MM.1S (cell line): ENCODE measurements around the gene RPL39.

Experiments
- DNase-seq: peaks from one replicate; pipeline ENCODE4 v3.0.0-alpha.2; 2015
- H2AFZ ChIP-seq: fragments of 300-600 bp; sonication (generic); 2 replicates; pipeline ENCODE4 v1.6.0; 2016; ENCODE audit warnings: antibody characterized with exemption, low read length
- H3F3A ChIP-seq: fragments of 300-600 bp; sonication (generic); 2 replicates; pipeline ENCODE4 v1.6.1; 2016; ENCODE audit warnings: mild to moderate bottlenecking, antibody characterized with exemption, low read length, moderate library complexity, mixed read lengths; ENCODE audit not compliant: insufficient read depth
- H3K27ac ChIP-seq: fragments of 300-600 bp; sonication (generic); 2 replicates; pipeline ENCODE4 v1.5.1; 2016; ENCODE audit warnings: mild to moderate bottlenecking, low read length
- H3K27me3 ChIP-seq: fragments of 300-600 bp; sonication (generic); replicated peaks from 2 replicates; pipeline ENCODE4 v1.6.0; 2016; ENCODE audit warnings: low read length; ENCODE audit not compliant: insufficient read depth
- H3K36me3 ChIP-seq: fragments of 300-600 bp; sonication (generic); replicated peaks from 2 replicates; pipeline ENCODE4 v1.6.1; 2016; ENCODE audit warnings: mild to moderate bottlenecking, low read length, mixed read lengths; ENCODE audit not compliant: insufficient read depth
- H3K4me1 ChIP-seq: fragments of 300-600 bp; sonication (generic); 2 replicates; pipeline ENCODE4 v1.6.1; 2016; ENCODE audit warnings: low read length, mixed read lengths
- H3K4me2 ChIP-seq: fragments of 300-600 bp; sonication (generic); 2 replicates; pipeline ENCODE4 v1.6.0; 2016; ENCODE audit warnings: low read depth, low read length
- H3K4me3 ChIP-seq: fragments of 300-600 bp; sonication (generic); 2 replicates; pipeline ENCODE4 v1.5.1; 2016; ENCODE audit warnings: low read length, mixed read lengths
- H3K79me2 ChIP-seq: fragments of 300-600 bp; sonication (generic); 2 replicates; pipeline ENCODE4 v1.6.1; 2016; ENCODE audit warnings: mixed run types, low read length, mixed read lengths
- H3K9ac ChIP-seq: fragments of 300-600 bp; sonication (generic); 2 replicates; pipeline ENCODE4 v1.6.1; 2016; ENCODE audit warnings: low read length, mixed read lengths
- H3K9me2 ChIP-seq: fragments of 300-600 bp; sonication (generic); replicated peaks from 2 replicates; pipeline ENCODE4 v1.6.1; 2016; ENCODE audit warnings: mild to moderate bottlenecking, low read length, mixed read lengths; ENCODE audit not compliant: insufficient read depth
- H3K9me3 ChIP-seq: fragments of 300-600 bp; sonication (generic); replicated peaks from 2 replicates; pipeline ENCODE4 v1.6.1; 2016; ENCODE audit warnings: mild to moderate bottlenecking, low read length, mixed read lengths; ENCODE audit not compliant: insufficient read depth
- H4K20me1 ChIP-seq: fragments of 300-600 bp; sonication (generic); 2 replicates; pipeline ENCODE4 v1.6.1; 2016; ENCODE audit warnings: mild to moderate bottlenecking, low read length, moderate library complexity, mixed read lengths; ENCODE audit not compliant: insufficient read depth
- CTCF ChIP-seq: fragments of 300-600 bp; sonication (generic); IDR thresholded peaks from 2 replicates; pipeline ENCODE4 v1.5.1; 2016; ENCODE audit warnings: antibody characterized with exemption, low read length, mixed read lengths
- EZH2 ChIP-seq: fragments of 300-600 bp; sonication (generic); optimal IDR thresholded peaks from 2 replicates; pipeline ENCODE3; 2017; ENCODE audit warnings: low read depth, mild to moderate bottlenecking, antibody characterized with exemption, low read length, mixed read lengths
- EZH2phosphoT487 ChIP-seq: fragments of 300-600 bp; sonication (generic); IDR thresholded peaks from 2 replicates; pipeline ENCODE4 v1.6.1; 2018; ENCODE audit warnings: antibody characterized with exemption, low read length

The RPL39 gene

GRCh38 chrX:119760026-119760877, 31.2 kb downstream of the RPL39 start:
- Histone ChIP-seq H3K9me2 (no peaks in the 10 kb centered on the region), H3K27me3 (no peaks in the 10 kb centered on the region), H3F3A (peaks cover 27% of the 10 kb centered on the region), H3K4me2 (no peak overlapping the region), H3K36me3 (no peaks in the 10 kb centered on the region), H3K4me1 (peaks cover 40% of the 10 kb centered on the region), H3K79me2 (no peaks in the 10 kb centered on the region), H3K9ac (no peak overlapping the region), H4K20me1 (no peaks in the 10 kb centered on the region), H2AFZ (no peak overlapping the region), H3K9me3 (no peaks in the 10 kb centered on the region), H3K27ac (no peak overlapping the region), H3K4me3 (no peak overlapping the region)
- TF ChIP-seq EZH2phosphoT487 (no peak), EZH2 (no peak), CTCF (no peak)
- no peak for DNase-seq

GRCh38 chrX:119759248-119759766, 32.1 kb downstream of the RPL39 start:
- Histone ChIP-seq H3K9me2 (no peaks in the 10 kb centered on the region), H3K36me3 (no peaks in the 10 kb centered on the region), H3K79me2 (no peaks in the 10 kb centered on the region), H3K27me3 (no peaks in the 10 kb centered on the region), H3K4me3 (peak overlapping the region; percentile 67), H3K9ac (no peak overlapping the region), H2AFZ (peak overlapping the region; percentile 81; the same call in 1 of the 2 replicates), H3K27ac (no peak overlapping the region), H3K4me1 (peaks cover 48% of the 10 kb centered on the region), H3K9me3 (no peaks in the 10 kb centered on the region), H4K20me1 (no peaks in the 10 kb centered on the region), H3K4me2 (peak overlapping the region; percentile 60), H3F3A (peaks cover 33% of the 10 kb centered on the region)
- no peak for DNase-seq
- TF ChIP-seq CTCF (no peak), EZH2phosphoT487 (no peak), EZH2 (no peak)

GRCh38 chrX:119758731-119759247, 32.6 kb downstream of the RPL39 start:
- H4K20me1 ChIP-seq = no peaks in the 10 kb centered on the region
- H3K9ac ChIP-seq = peak overlapping the region; percentile 60; the same call in 1 of the 2 replicates
- no peaks in the 10 kb centered on the region for H3K79me2 ChIP-seq
- H3F3A ChIP-seq = peaks cover 33% of the 10 kb centered on the region
- H3K4me1 ChIP-seq = peaks cover 52% of the 10 kb centered on the region
- H3K36me3 ChIP-seq = no peaks in the 10 kb centered on the region
- H3K9me3 ChIP-seq = no peaks in the 10 kb centered on the region
- DNase-seq = peak; percentile 52
- H2AFZ ChIP-seq = peak overlapping the region; percentile 81
- peak overlapping the region; percentile 60 for H3K4me2 ChIP-seq
- H3K27me3 ChIP-seq = no peaks in the 10 kb centered on the region
- H3K27ac ChIP-seq = peak overlapping the region; percentile 37; the same call in 1 of the 2 replicates
- H3K9me2 ChIP-seq = no peaks in the 10 kb centered on the region
- no peak for TF ChIP-seq EZH2phosphoT487
- TF ChIP-seq CTCF = no peak
- no peak for TF ChIP-seq EZH2
- peak overlapping the region; percentile 67 for H3K4me3 ChIP-seq
